ENCODE measurements around the gene KIN.

The KIN gene

GRCh38 chr10:7702288-7702812, 85.4 kb downstream of the KIN start:
- TF ChIP-seq CTCF (IDR thresholded peaks at IDR 0.05; ENCODE audit: low read depth, low read length, missing control alignments): no peak
- in situ Hi-C loops (cut with HindIII; ENCODE audit: low sequenced_read_pairs): no loop called here
- DNase-seq (ENCODE audit: low read depth): no peak
- H3K4me3 ChIP-seq (ENCODE audit: low read depth, low read length): no peak overlapping the region

GRCh38 chr10:7701158-7701742, 86.5 kb downstream of the KIN start:
- TF ChIP-seq CTCF (IDR thresholded peaks at IDR 0.05; ENCODE audit: low read depth, low read length, missing control alignments): no peak
- H3K4me3 ChIP-seq (ENCODE audit: low read depth, low read length): no peak overlapping the region
- in situ Hi-C loops (cut with HindIII; ENCODE audit: low sequenced_read_pairs): no loop called here
- DNase-seq (ENCODE audit: low read depth): no peak

Measured in astrocyte of the cerebellum (primary cell).